H1 (cell line): ENCODE measurements around the gene MIER3. TPM values are rescaled to one million over a fixed set of nuclear protein-coding genes. Genes with fewer than 3 reads are reported as not detected.

Experiments used
- CTCF ChIA-PET: fragments of 300-600 bp; sonication (Branson Sonifier 250); formaldehyde crosslinking; loops from one replicate; lab custom pipeline; 2021; ENCODE audit not compliant: partially characterized antibody; lab: Charles Lee
- POLR2A ChIA-PET: fragments of 300-600 bp; sonication (Branson Sonifier 250); formaldehyde crosslinking; loops from one replicate; lab custom pipeline; 2021; ENCODE audit warnings: inconsistent platforms; ENCODE audit not compliant: partially characterized antibody; lab: Charles Lee
- DNase-seq, 2 experiments: peaks; one replicate each; pipeline versions ENCODE4 v3.0.0 to v3.0.0-alpha.2; 2010 to 2022; ENCODE audit warnings: low spot score in 2 of 2, low read depth in 1 of 2, mixed read lengths in 1 of 2
- FAIRE-seq: peaks from 2 replicates; lab custom pipeline; 2011; peaks lifted over from hg19 to GRCh38; lab: Jason Lieb, UNC
- H2AFZ ChIP-seq: 2 replicates; pipeline ENCODE4 v1.8.1; 2012; ENCODE audit warnings: low read length, inconsistent platforms
- H2AK5ac ChIP-seq: 2 replicates; pipeline ENCODE4 v1.6.1; 2013; ENCODE audit warnings: low read depth, low read length
- H2BK120ac ChIP-seq: replicated peaks from 2 replicates; pipeline ENCODE3; 2013; ENCODE audit warnings: low read depth, low read length, inconsistent platforms
- H2BK12ac ChIP-seq: 2 replicates; pipeline ENCODE4 v1.6.1; 2013; ENCODE audit warnings: low read depth, low read length
- H2BK15ac ChIP-seq: 2 replicates; pipeline ENCODE4 v1.6.1; 2013; ENCODE audit warnings: low read length
- H2BK20ac ChIP-seq: 2 replicates; pipeline ENCODE4 v1.6.1; 2013; ENCODE audit warnings: low read length
- H2BK5ac ChIP-seq: 2 replicates; pipeline ENCODE4 v1.6.1; 2013; ENCODE audit warnings: low read depth, low read length
- H3K14ac ChIP-seq: 2 replicates; pipeline ENCODE4 v1.6.1; 2013; ENCODE audit warnings: inconsistent platforms; ENCODE audit not compliant: insufficient read length
- H3K18ac ChIP-seq: 2 replicates; pipeline ENCODE4 v1.6.1; 2013; ENCODE audit warnings: low read length; ENCODE audit errors: extremely low read depth
- H3K23ac ChIP-seq: 2 replicates; pipeline ENCODE4 v1.6.1; 2013; ENCODE audit warnings: inconsistent platforms; ENCODE audit not compliant: insufficient read length
- H3K23me2 ChIP-seq: 2 replicates; pipeline ENCODE4 v1.6.1; 2013; ENCODE audit warnings: low read depth, low read length
- H3K27ac ChIP-seq: 2 replicates; pipeline ENCODE4 v1.6.1; 2011; ENCODE audit warnings: low read depth, low read length, inconsistent platforms
- H3K27me3 ChIP-seq, 4 experiments: replicated peaks in 1 of 4; 1 replicate in 1 of 4; 2 replicates in 3 of 4; pipeline versions ENCODE4 v1.6.1 to v1.8.1; 2011 to 2013; ENCODE audit warnings: low read length in 3 of 4, mild to moderate bottlenecking in 3 of 4, inconsistent platforms in 2 of 4, mixed read lengths in 2 of 4, moderate library complexity in 1 of 4; ENCODE audit not compliant: control insufficient read depth in 3 of 4, insufficient read depth in 3 of 4; ENCODE audit errors: extremely low read depth in 1 of 4
- H3K36me3 ChIP-seq, 4 experiments: 2 replicates each; pipeline versions ENCODE4 v1.6.1 to v1.8.1; 2011 to 2013; ENCODE audit warnings: mild to moderate bottlenecking in 4 of 4, low read length in 3 of 4, moderate library complexity in 2 of 4, control low read depth in 1 of 4, inconsistent platforms in 1 of 4; ENCODE audit not compliant: insufficient read depth in 4 of 4, control insufficient read depth in 2 of 4
- H3K4ac ChIP-seq: replicated peaks from 2 replicates; pipeline ENCODE3; 2013; ENCODE audit warnings: low read length, low read depth, mixed read lengths, inconsistent platforms; ENCODE audit not compliant: insufficient read length
- H3K4me1 ChIP-seq, 4 experiments: replicated peaks in 1 of 4; 1 replicate in 1 of 4; 2 replicates in 3 of 4; pipeline versions ENCODE4 v1.6.1 to v1.8.1; 2011 to 2013; ENCODE audit warnings: low read length in 3 of 4, inconsistent platforms in 2 of 4, mixed read lengths in 1 of 4; ENCODE audit not compliant: insufficient read depth in 4 of 4, control insufficient read depth in 3 of 4
- H3K4me2 ChIP-seq, 2 experiments: 2 replicates each; pipeline versions ENCODE4 v1.6.1 to v1.8.1; 2011 to 2013; ENCODE audit warnings: low read depth in 2 of 2, low read length in 2 of 2, control low read depth in 1 of 2, inconsistent platforms in 1 of 2, mild to moderate bottlenecking in 1 of 2; ENCODE audit not compliant: insufficient read depth in 1 of 2
- H3K4me3 ChIP-seq, 4 experiments: fragments of 200-600, 300-600 bp in 1 of 4; sonication (generic), shearing (Covaris generic), sonication (Bioruptor Twin) in 1 of 4; 2 replicates each; pipeline versions ENCODE4 v1.5.1 to v1.8.1; 2011 to 2016; ENCODE audit warnings: low read length in 4 of 4, low read depth in 3 of 4, control low read depth in 2 of 4, inconsistent platforms in 2 of 4, mild to moderate bottlenecking in 2 of 4, mixed read lengths in 1 of 4, moderate library complexity in 1 of 4; ENCODE audit not compliant: insufficient read depth in 2 of 4; ENCODE audit errors: extremely low read depth in 1 of 4
- H3K56ac ChIP-seq: replicated peaks from 2 replicates; pipeline ENCODE3; 2013; ENCODE audit warnings: low read depth, mild to moderate bottlenecking, mixed read lengths, low read length, inconsistent platforms; ENCODE audit not compliant: insufficient read length
- H3K79me1 ChIP-seq: 2 replicates; pipeline ENCODE4 v1.6.1; 2013; ENCODE audit warnings: low read depth, low read length, control low read depth
- H3K79me2 ChIP-seq, 2 experiments: 2 replicates each; pipeline versions ENCODE4 v1.6.1 to v1.8.1; 2012 to 2013; ENCODE audit warnings: low read length in 2 of 2, mild to moderate bottlenecking in 2 of 2, inconsistent platforms in 1 of 2; ENCODE audit not compliant: insufficient read depth in 2 of 2, control insufficient read depth in 1 of 2
- H3K9ac ChIP-seq, 4 experiments: replicated peaks in 1 of 4; 1 replicate in 1 of 4; 2 replicates in 3 of 4; pipeline versions ENCODE4 v1.6.1 to v1.8.1; 2011 to 2013; ENCODE audit warnings: low read depth in 3 of 4, low read length in 3 of 4, control low read depth in 2 of 4, mild to moderate bottlenecking in 2 of 4, moderate library complexity in 2 of 4, inconsistent platforms in 1 of 4; ENCODE audit errors: extremely low read depth in 1 of 4
- H3K9me3 ChIP-seq, 2 experiments: 2 replicates each; pipeline versions ENCODE4 v1.6.1 to v1.8.1; 2012 to 2013; ENCODE audit warnings: mild to moderate bottlenecking in 2 of 2, moderate library complexity in 2 of 2, control low read depth in 1 of 2, inconsistent platforms in 1 of 2, low read depth in 1 of 2, low read length in 1 of 2, mixed read lengths in 1 of 2; ENCODE audit not compliant: insufficient read depth in 2 of 2
- H4K20me1 ChIP-seq, 2 experiments: replicated peaks in 1 of 2; 2 replicates each; pipeline versions ENCODE3 to v1.8.1; 2011 to 2013; ENCODE audit warnings: inconsistent platforms in 2 of 2, low read length in 2 of 2, mild to moderate bottlenecking in 1 of 2; ENCODE audit not compliant: insufficient read depth in 2 of 2, control insufficient read depth in 1 of 2
- H4K5ac ChIP-seq: 2 replicates; pipeline ENCODE4 v1.6.1; 2013; ENCODE audit warnings: low read length, low read depth, mixed read lengths, inconsistent platforms; ENCODE audit not compliant: insufficient read length
- H4K8ac ChIP-seq: 2 replicates; pipeline ENCODE4 v1.8.0; 2013; ENCODE audit warnings: mild to moderate bottlenecking, moderate library complexity, low read length, inconsistent platforms; ENCODE audit not compliant: insufficient read depth; ENCODE audit errors: extremely low read depth
- H4K91ac ChIP-seq: replicated peaks from 2 replicates; pipeline ENCODE3; 2013; ENCODE audit warnings: low read length, mixed read lengths, inconsistent platforms; ENCODE audit not compliant: insufficient read length
- CHD1 ChIP-seq: IDR thresholded peaks from 2 replicates; pipeline ENCODE4 v1.6.1; 2012; ENCODE audit warnings: low read depth, low read length, improper control_type of control experiment
- HDAC2 ChIP-seq, 2 experiments: fragments of 300-600 bp in 1 of 2; sonication (generic) in 1 of 2; IDR thresholded peaks; 2 replicates each; pipeline ENCODE4 v1.6.1; 2011 to 2012; ENCODE audit warnings: low read depth in 2 of 2, low read length in 2 of 2, mild to moderate bottlenecking in 2 of 2, moderate library complexity in 2 of 2, borderline replicate concordance in 1 of 2, inconsistent platforms in 1 of 2
- KDM5A ChIP-seq: fragments of 200-600 bp; IDR thresholded peaks from 2 replicates; pipeline ENCODE4 v1.7.1; 2012; ENCODE audit warnings: mild to moderate bottlenecking, low read length, inconsistent platforms, mixed read lengths
- NANOG ChIP-seq: IDR thresholded peaks from 2 replicates; pipeline ENCODE4 v1.6.1; 2011; ENCODE audit warnings: low read length, low read depth, mild to moderate bottlenecking, inconsistent platforms; ENCODE audit not compliant: insufficient read depth, poor library complexity, severe bottlenecking
- RXRA ChIP-seq: IDR thresholded peaks from 2 replicates; pipeline ENCODE4 v1.6.1; 2011; ENCODE audit warnings: low read depth, mild to moderate bottlenecking, low read length, moderate library complexity; ENCODE audit not compliant: insufficient read depth
- SP1 ChIP-seq: IDR thresholded peaks from 2 replicates; pipeline ENCODE4 v1.6.1; 2011; ENCODE audit warnings: low read depth, low read length
- TAF7 ChIP-seq: optimal IDR thresholded peaks from 2 replicates; pipeline ENCODE3; 2011; ENCODE audit warnings: low read depth, mild to moderate bottlenecking, inconsistent platforms, low read length, moderate library complexity, borderline replicate concordance
- TBP ChIP-seq: IDR thresholded peaks from 2 replicates; pipeline ENCODE4 v1.6.1; 2011; ENCODE audit warnings: low read depth, low read length, improper control_type of control experiment
- TCF12 ChIP-seq: IDR thresholded peaks from 2 replicates; pipeline ENCODE4 v1.6.1; 2011; ENCODE audit warnings: low read depth, mild to moderate bottlenecking, low read length
- WGBS, 2 experiments: shearing (Covaris generic) in 1 of 2; methylation state at CpG; one replicate each; pipeline versions ENCODE4 v1.1.6 to v1.1.7; 2013 to 2015; ENCODE audit warnings: low lambda C conversion rate in 2 of 2, mixed read lengths in 2 of 2, inconsistent platforms in 1 of 2, low coverage in 1 of 2, missing lambda C conversion rate in 1 of 2; ENCODE audit not compliant: insufficient replicate concordance in 2 of 2, insufficient coverage in 1 of 2, insufficient read length in 1 of 2; ENCODE audit errors: extremely low coverage in 1 of 2, missing lambda C conversion rate in 1 of 2; 5-methylcytosine and 5-hydroxymethylcytosine counted together
- polyA plus RNA-seq, 7 experiments: library from polyadenylated mRNA; depleted of rRNA in 3 of 7; stranded (reverse) in 5 of 7; unstranded in 2 of 7; fragments of >200 nt in 5 of 7; fragments of 200-250 nt in 2 of 7; gene quantifications; 1 replicate in 5 of 7; 2 replicates in 1 of 7; 4 replicates in 1 of 7; pipeline versions ENCODE4 v1.2.1 to v1.2.3, GENCODE V29; 2011 to 2013; ENCODE audit warnings: missing spikeins in 2 of 7, mixed read lengths in 2 of 7
- total RNA-seq: library from RNA; stranded (reverse); fragmentation: NEBNext Ultra II Directional; extraction: Animal tissue kit (Norgen Biotek cat#: 25700); gene quantifications from 2 replicates; pipeline ENCODE4 v1.2.1, GENCODE V29; 2021
- TF ChIP-seq, protein P1 (sequence below): IDR thresholded peaks from 2 replicates; pipeline ENCODE4 v1.6.1; 2012; ENCODE audit warnings: inconsistent platforms

MIER3 gene
- total and polyA plus RNA-seq, 2 of the 8 experiments (the other 6 are each of a cell fraction or from before 2014, with no cell fraction given) = 9.6 to 33.3 TPM

DNA sequence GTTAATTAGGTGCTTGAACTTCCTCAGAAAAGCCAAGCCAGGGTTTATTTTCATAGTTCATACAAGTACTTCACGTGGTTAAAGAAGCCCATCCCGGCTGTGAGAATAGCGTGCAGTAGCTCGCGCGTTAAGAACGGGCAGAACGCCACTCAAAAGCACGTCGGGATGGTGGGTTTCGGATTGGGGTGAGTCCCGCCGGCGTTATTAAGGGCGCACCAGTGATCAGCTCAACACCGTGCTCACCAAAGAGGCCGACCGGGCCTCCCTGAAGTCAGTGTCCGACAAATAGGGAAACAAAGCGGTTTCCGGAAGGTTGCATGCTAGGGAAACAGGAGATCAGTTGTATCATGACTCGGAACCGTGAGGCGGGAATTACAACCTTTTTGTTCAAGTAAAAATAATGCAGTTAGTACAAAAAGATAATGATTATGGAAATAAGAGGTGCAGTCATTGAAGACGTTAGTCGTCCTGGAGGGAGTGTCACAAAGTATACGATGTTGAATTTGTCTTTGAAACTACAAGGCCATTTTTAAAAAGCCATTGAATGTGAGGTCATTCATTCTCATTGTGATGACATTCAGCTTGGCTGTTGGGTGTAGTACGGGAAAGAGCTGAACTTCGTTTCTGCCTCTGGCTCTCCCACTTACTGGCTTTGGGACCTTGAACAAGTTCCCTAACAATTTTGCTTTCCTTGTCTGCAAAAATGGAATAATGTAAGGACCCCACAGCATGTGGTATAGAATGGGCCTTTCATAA is 41.5 kb downstream of the MIER3 start:
- CTCF ChIA-PET = interaction anchor here (0.8 to 3.2 kb wide), 6 partner anchors 9 to 640 kb away, joined by 3 to 14 read pairs (median 4); no protein-coding TSS in a partner anchor
- TF ChIP-seq NANOG (no peak), TCF12 (no peak), TAF7 (no peak), TBP (no peak), SP1 (no peak), KDM5A (no peak), HDAC2 (IDR thresholded peaks at IDR 0.05; ENCODE audit: borderline replicate concordance in 1 of 2, low read depth in 2 of 2, low read length in 2 of 2) (0 out of 4 replicates have a peak, but pooled peaks of 1 of the 2 experiments have one; percentile 31), RXRA (no peak), CHD1 (peak; percentile 62)
- TF ChIP-seq, protein P1, sequence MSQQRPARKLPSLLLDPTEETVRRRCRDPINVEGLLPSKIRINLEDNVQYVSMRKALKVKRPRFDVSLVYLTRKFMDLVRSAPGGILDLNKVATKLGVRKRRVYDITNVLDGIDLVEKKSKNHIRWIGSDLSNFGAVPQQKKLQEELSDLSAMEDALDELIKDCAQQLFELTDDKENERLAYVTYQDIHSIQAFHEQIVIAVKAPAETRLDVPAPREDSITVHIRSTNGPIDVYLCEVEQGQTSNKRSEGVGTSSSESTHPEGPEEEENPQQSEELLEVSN = no peak; the same call in 1 of the 2 replicates

More for the DNA sequence above, 41.5 kb downstream of the MIER3 start:
- peak overlapping the region; percentile 94 for H3K18ac ChIP-seq
- DNase-seq (no peak), FAIRE-seq (no peak)
- no peaks in the 10 kb centered on the region for H3K9me3 ChIP-seq
- H2AK5ac ChIP-seq = peak overlapping the region; percentile 79; the same call in 1 of the 2 replicates
- peak overlapping the region; percentile 31; the same call in 1 of the 2 replicates for H2AFZ ChIP-seq
- H4K8ac ChIP-seq = peak overlapping the region; percentile 95; the same call in 1 of the 2 replicates
- peak overlapping the region; percentile 63 to 87 (median 79) for H3K4me3 ChIP-seq
- H3K79me2 ChIP-seq = no peaks in the 10 kb centered on the region; a peak in 1 of 4 replicates
- H3K4me1 ChIP-seq = peaks cover 0 to 11% (median 5%) of the 10 kb centered on the region in 4 experiments; a peak in 5 of 7 replicates
- H4K20me1 ChIP-seq = no peaks in the 10 kb centered on the region
- H2BK20ac ChIP-seq = no peak overlapping the region
- peak overlapping the region; percentile 88 to 98 (median 93) for H3K9ac ChIP-seq
- peak overlapping the region; percentile 82 for H4K5ac ChIP-seq
- POLR2A ChIA-PET = interaction anchor here (0.6 to 3.1 kb wide), 24 partner anchors 8 to 487 kb away, joined by 3 to 30 read pairs (median 4); partner anchors contain the start of gene GPBP1
- H3K36me3 ChIP-seq = peaks cover 0 to 3% (median 0%) of the 10 kb centered on the region in 4 experiments; a peak in 1 of 8 replicates
- no peak overlapping the region for H3K14ac ChIP-seq
- no peaks in the 10 kb centered on the region for H3K79me1 ChIP-seq
- H3K4ac ChIP-seq = no peak overlapping the region
- no peak overlapping the region for H4K91ac ChIP-seq
- H3K56ac ChIP-seq = peak overlapping the region; percentile 82
- H3K4me2 ChIP-seq = peak overlapping the region; percentile 90 to 95
- no peak overlapping the region for H3K23ac ChIP-seq
- H2BK5ac ChIP-seq = peak overlapping the region; percentile 95
- peak overlapping the region; percentile 55; the same call in 1 of the 2 replicates for H2BK12ac ChIP-seq
- WGBS, 2 experiments = 8% methylated on average over 29 of the region's 29 CpGs; no CpG with 5 or more reads in 1 of the 2 experiments
- H2BK15ac ChIP-seq = no peak overlapping the region
- H3K27ac ChIP-seq = peak overlapping the region; percentile 93
- H2BK120ac ChIP-seq = no peak overlapping the region
- no peaks in the 10 kb centered on the region for H3K27me3 ChIP-seq
- peaks cover 12% of the 10 kb centered on the region for H3K23me2 ChIP-seq
